Skeletal muscle tissue (tissue), 4 donors: Measurements from ENCODE around the gene NUB1. TPM values are rescaled to one million over a fixed set of nuclear protein-coding genes. Genes with fewer than 3 reads are reported as not detected.

Source experiments
- H3K27ac ChIP-seq: one replicate; pipeline ENCODE4 v1.7.0; 2013; ENCODE audit warnings: mild to moderate bottlenecking, low read depth, low read length, inconsistent platforms
- H3K27me3 ChIP-seq, 3 donors: one replicate each; pipeline ENCODE4 v1.7.0; 2013; ENCODE audit warnings: low read length in 3 of 3; ENCODE audit not compliant: control insufficient read depth in 3 of 3, insufficient read depth in 3 of 3
- H3K36me3 ChIP-seq, 3 donors: one replicate each; pipeline ENCODE4 v1.7.0; 2013; ENCODE audit warnings: low read length in 3 of 3; ENCODE audit not compliant: control insufficient read depth in 3 of 3, insufficient read depth in 3 of 3
- H3K4me1 ChIP-seq, 3 donors: one replicate each; pipeline ENCODE4 v1.7.0; 2013; ENCODE audit warnings: low read length in 3 of 3, mild to moderate bottlenecking in 3 of 3; ENCODE audit not compliant: control insufficient read depth in 3 of 3, insufficient read depth in 3 of 3
- H3K4me3 ChIP-seq, 3 donors: one replicate each; pipeline ENCODE4 v1.7.0; 2013; ENCODE audit warnings: low read length in 3 of 3
- H3K9ac ChIP-seq, 3 donors: one replicate each; pipeline ENCODE4 v1.7.0; 2013; ENCODE audit warnings: low read length in 3 of 3, mild to moderate bottlenecking in 3 of 3, moderate library complexity in 2 of 3, low read depth in 1 of 3
- H3K9me3 ChIP-seq, 3 donors: one replicate each; pipeline ENCODE4 v1.7.0; 2013; ENCODE audit warnings: low read length in 3 of 3; ENCODE audit not compliant: control insufficient read depth in 3 of 3
- total RNA-seq: library from RNA; depleted of rRNA; stranded (reverse); fragments of >200 nt; gene quantifications from one replicate; pipeline ENCODE4 v1.2.3, GENCODE V29; 2014
- donor health status: Osteomylitis.

Gene NUB1
- total RNA-seq, 1 donor from 2014 or later = 20.9 TPM

- Histone ChIP-seq H3K4me1 (peaks cover 7 to 10% (median 8%) of the 10 kb centered on the region in 3 donors), H3K9me3 (no peaks in the 10 kb centered on the region), H3K36me3 (peaks cover 26 to 40% (median 33%) of the 10 kb centered on the region in 3 donors), H3K4me3 (no peak overlapping the region), H3K9ac (no peak overlapping the region), H3K27ac (no peak overlapping the region), H3K27me3 (peaks cover 16 to 28% (median 25%) of the 10 kb centered on the region in 3 donors)
Observed at GRCh38 chr7:151379193-151379520, 37.5 kb downstream of the NUB1 start.

- no peak overlapping the region for H3K27ac ChIP-seq
Observed at GRCh38 chr7:151379534-151380198, 38.1 kb downstream of the NUB1 start.

GRCh38 chr7:151380199-151381097 is 38.8 kb downstream of the NUB1 start:
- no peak overlapping the region for H3K27ac ChIP-seq
- no peak overlapping the region for H3K9ac ChIP-seq
- H3K4me1 ChIP-seq = peaks cover 8 to 15% (median 9%) of the 10 kb centered on the region in 3 donors
- H3K27me3 ChIP-seq = peaks cover 24 to 40% (median 37%) of the 10 kb centered on the region in 3 donors
- peaks cover 20 to 32% (median 24%) of the 10 kb centered on the region in 3 donors for H3K36me3 ChIP-seq
- H3K4me3 ChIP-seq = no peak overlapping the region
- no peaks in the 10 kb centered on the region for H3K9me3 ChIP-seq

More at GRCh38 chr7:151379534-151380198, 38.1 kb downstream of the NUB1 start:
- no peak overlapping the region for H3K9ac ChIP-seq
- no peaks in the 10 kb centered on the region for H3K9me3 ChIP-seq
- peaks cover 21 to 32% (median 29%) of the 10 kb centered on the region in 3 donors for H3K27me3 ChIP-seq
- H3K4me3 ChIP-seq = no peak overlapping the region
- H3K36me3 ChIP-seq = peaks cover 21 to 36% (median 28%) of the 10 kb centered on the region in 3 donors
- H3K4me1 ChIP-seq = peaks cover 7 to 10% (median 8%) of the 10 kb centered on the region in 3 donors

GRCh38 chr7:151381098-151381347 is 39.4 kb downstream of the NUB1 start:
- Histone ChIP-seq H3K4me3 (no peak overlapping the region), H3K9ac (no peak overlapping the region)

GRCh38 chr7:151381348-151382078 is 39.9 kb downstream of the NUB1 start:
- no peak overlapping the region for H3K27ac ChIP-seq
- peaks cover 9 to 20% (median 10%) of the 10 kb centered on the region in 3 donors for H3K4me1 ChIP-seq
- no peak overlapping the region for H3K4me3 ChIP-seq
- peaks cover 29 to 47% (median 42%) of the 10 kb centered on the region in 3 donors for H3K27me3 ChIP-seq
- H3K36me3 ChIP-seq = peaks cover 12 to 21% (median 14%) of the 10 kb centered on the region in 3 donors
- no peaks in the 10 kb centered on the region for H3K9me3 ChIP-seq
- H3K9ac ChIP-seq = no peak overlapping the region

More at GRCh38 chr7:151381098-151381347, 39.4 kb downstream of the NUB1 start:
- Histone ChIP-seq H3K27ac (no peak overlapping the region), H3K9me3 (no peaks in the 10 kb centered on the region), H3K4me1 (peaks cover 8 to 18% (median 9%) of the 10 kb centered on the region in 3 donors), H3K36me3 (peaks cover 16 to 26% (median 19%) of the 10 kb centered on the region in 3 donors), H3K27me3 (peaks cover 29 to 42% (median 42%) of the 10 kb centered on the region in 3 donors)

GRCh38 chr7:151382079-151382885 is 40.7 kb downstream of the NUB1 start:
- peaks cover 29 to 50% (median 46%) of the 10 kb centered on the region in 3 donors for H3K27me3 ChIP-seq
- no peaks in the 10 kb centered on the region for H3K9me3 ChIP-seq
- peaks cover 9 to 23% (median 10%) of the 10 kb centered on the region in 3 donors for H3K4me1 ChIP-seq
- H3K36me3 ChIP-seq = peaks cover 7 to 14% (median 8%) of the 10 kb centered on the region in 3 donors
- H3K27ac ChIP-seq = no peak overlapping the region
- no peak overlapping the region for H3K9ac ChIP-seq
- H3K4me3 ChIP-seq = no peak overlapping the region

GRCh38 chr7:151383638-151384351 is 42.2 kb downstream of the NUB1 start:
- Histone ChIP-seq H3K9ac (no peak overlapping the region), H3K4me3 (no peak overlapping the region), H3K36me3 (peaks cover 0 to under 1% (median 0%) of the 10 kb centered on the region in 3 donors), H3K4me1 (peaks cover 9 to 23% (median 10%) of the 10 kb centered on the region in 3 donors), H3K27ac (no peak overlapping the region), H3K9me3 (no peaks in the 10 kb centered on the region), H3K27me3 (peaks cover 29 to 51% (median 49%) of the 10 kb centered on the region in 3 donors)

GRCh38 chr7:151384352-151384697 is 42.7 kb downstream of the NUB1 start:
- Histone ChIP-seq H3K4me3 (no peak overlapping the region), H3K36me3 (no peaks in the 10 kb centered on the region), H3K9ac (no peak overlapping the region), H3K27me3 (peaks cover 29 to 53% (median 49%) of the 10 kb centered on the region in 3 donors), H3K9me3 (no peaks in the 10 kb centered on the region), H3K4me1 (peaks cover 9 to 23% (median 10%) of the 10 kb centered on the region in 3 donors), H3K27ac (no peak overlapping the region)
